Measurements from ENCODE around the gene SH3YL1.

The SH3YL1 gene

GRCh38 chr2:191311-192190 is 72.3 kb downstream of the SH3YL1 start:
- no peak overlapping the region for H3K4me2 ChIP-seq (ENCODE audit: insufficient read depth, low read length)
- no peak overlapping the region for H3K9ac ChIP-seq (ENCODE audit: low read depth, low read length)
- no peaks in the 10 kb centered on the region for H3K27me3 ChIP-seq (ENCODE audit: insufficient read depth, low read length, poor library complexity)
- H3K4me1 ChIP-seq (ENCODE audit: insufficient read depth, low read length) = no peaks in the 10 kb centered on the region
- H3K4me3 ChIP-seq (ENCODE audit: low read depth in 1 of 2, low read length in 2 of 2) = no peak overlapping the region
- DNase-seq = no peak
- no peak overlapping the region for H3K27ac ChIP-seq (ENCODE audit: low read length)
- no peaks in the 10 kb centered on the region for H3K79me2 ChIP-seq (ENCODE audit: insufficient read depth, low read length)
- TF ChIP-seq EZH2 (IDR thresholded peaks at IDR 0.05; ENCODE audit: borderline replicate concordance, low read depth, low read length, severe bottlenecking) (no peak), CTCF (IDR thresholded peaks at IDR 0.05; ENCODE audit: borderline replicate concordance, extremely low read depth, low read length, poor library complexity, severe bottlenecking) (no peak)
- H4K20me1 ChIP-seq (ENCODE audit: insufficient read depth, low read length) = no peaks in the 10 kb centered on the region
- peaks cover 15% of the 10 kb centered on the region for H3K9me3 ChIP-seq (ENCODE audit: insufficient read depth, low read length, severe bottlenecking)
- H2AFZ ChIP-seq (ENCODE audit: low read depth, low read length) = no peak overlapping the region
- ATAC-seq (ENCODE audit: insufficient read depth, low read depth) = no peak
- H3K36me3 ChIP-seq (ENCODE audit: insufficient read depth, low read length) = no peaks in the 10 kb centered on the region

- TF ChIP-seq CTCF (IDR thresholded peaks at IDR 0.05; ENCODE audit: borderline replicate concordance, extremely low read depth, low read length, poor library complexity, severe bottlenecking) = no peak
- TF ChIP-seq EZH2 (IDR thresholded peaks at IDR 0.05; ENCODE audit: borderline replicate concordance, low read depth, low read length, severe bottlenecking) = no peak
- H3K36me3 ChIP-seq (ENCODE audit: insufficient read depth, low read length) = no peaks in the 10 kb centered on the region
- no peak overlapping the region for H3K27ac ChIP-seq (ENCODE audit: low read length)
- no peak overlapping the region for H2AFZ ChIP-seq (ENCODE audit: low read depth, low read length)
- no peaks in the 10 kb centered on the region for H4K20me1 ChIP-seq (ENCODE audit: insufficient read depth, low read length)
- DNase-seq = no peak
- H3K4me1 ChIP-seq (ENCODE audit: insufficient read depth, low read length) = no peaks in the 10 kb centered on the region
- ATAC-seq (ENCODE audit: insufficient read depth, low read depth) = no peak
- H3K4me3 ChIP-seq (ENCODE audit: low read depth in 1 of 2, low read length in 2 of 2) = no peak overlapping the region
- no peaks in the 10 kb centered on the region for H3K79me2 ChIP-seq (ENCODE audit: insufficient read depth, low read length)
- peaks cover 26% of the 10 kb centered on the region for H3K9me3 ChIP-seq (ENCODE audit: insufficient read depth, low read length, severe bottlenecking)
- H3K4me2 ChIP-seq (ENCODE audit: insufficient read depth, low read length) = no peak overlapping the region
- no peak overlapping the region for H3K9ac ChIP-seq (ENCODE audit: low read depth, low read length)
- H3K27me3 ChIP-seq (ENCODE audit: insufficient read depth, low read length, poor library complexity) = no peaks in the 10 kb centered on the region
These were observed 76.0 kb downstream of the SH3YL1 start for GRCh38 chr2:187825-188224.

GRCh38 chr2:185221-185620 is 78.6 kb downstream of the SH3YL1 start:
- Histone ChIP-seq H3K4me3 (ENCODE audit: low read depth in 1 of 2, low read length in 2 of 2) (no peak overlapping the region), H3K9ac (ENCODE audit: low read depth, low read length) (no peak overlapping the region), H3K4me1 (ENCODE audit: insufficient read depth, low read length) (no peaks in the 10 kb centered on the region), H2AFZ (ENCODE audit: low read depth, low read length) (no peak overlapping the region), H3K9me3 (ENCODE audit: insufficient read depth, low read length, severe bottlenecking) (peaks cover 30% of the 10 kb centered on the region), H3K4me2 (ENCODE audit: insufficient read depth, low read length) (no peak overlapping the region), H3K36me3 (ENCODE audit: insufficient read depth, low read length) (no peaks in the 10 kb centered on the region), H4K20me1 (ENCODE audit: insufficient read depth, low read length) (no peaks in the 10 kb centered on the region), H3K27me3 (ENCODE audit: insufficient read depth, low read length, poor library complexity) (no peaks in the 10 kb centered on the region), H3K79me2 (ENCODE audit: insufficient read depth, low read length) (no peaks in the 10 kb centered on the region), H3K27ac (ENCODE audit: low read length) (no peak overlapping the region)
- DNase-seq (no peak), ATAC-seq (ENCODE audit: insufficient read depth, low read depth) (no peak)
- TF ChIP-seq CTCF (IDR thresholded peaks at IDR 0.05; ENCODE audit: borderline replicate concordance, extremely low read depth, low read length, poor library complexity, severe bottlenecking) (no peak), EZH2 (IDR thresholded peaks at IDR 0.05; ENCODE audit: borderline replicate concordance, low read depth, low read length, severe bottlenecking) (no peak)
